Mesendoderm (in vitro differentiated cells): Measurements from ENCODE around the gene OR7A5. TPM values are rescaled to one million over a fixed set of nuclear protein-coding genes. Genes with fewer than 3 reads are reported as not detected.

Source experiments
- DNase-seq: peaks from one replicate; pipeline ENCODE4 v3.0.0; 2013
- H2AK5ac ChIP-seq: 2 replicates; pipeline ENCODE4 v1.6.1; 2013; ENCODE audit warnings: low read length, inconsistent platforms
- H2BK120ac ChIP-seq: 2 replicates; pipeline ENCODE4 v1.6.1; 2013; ENCODE audit warnings: low read depth, mild to moderate bottlenecking, low read length, moderate library complexity, mixed read lengths
- H2BK15ac ChIP-seq: replicated peaks from 2 replicates; pipeline ENCODE4 v1.6.1; 2013; ENCODE audit warnings: low read depth, mild to moderate bottlenecking, moderate library complexity
- H2BK5ac ChIP-seq: 2 replicates; pipeline ENCODE4 v1.6.1; 2013; ENCODE audit warnings: low read length, inconsistent platforms
- H3K18ac ChIP-seq: 2 replicates; pipeline ENCODE4 v1.6.1; 2013; ENCODE audit warnings: mild to moderate bottlenecking, low read length, mixed read lengths
- H3K23ac ChIP-seq: one replicate; pipeline ENCODE4 v1.6.1; 2013; ENCODE audit warnings: low read length
- H3K27ac ChIP-seq: 2 replicates; pipeline ENCODE4 v1.5.1; 2013; ENCODE audit warnings: low read depth, mild to moderate bottlenecking, inconsistent platforms, low read length, moderate library complexity
- H3K27me3 ChIP-seq: 2 replicates; pipeline ENCODE4 v1.6.1; 2013; ENCODE audit warnings: low read length, control low read depth, mild to moderate bottlenecking, inconsistent platforms; ENCODE audit not compliant: insufficient read depth, poor library complexity
- H3K36me3 ChIP-seq: 2 replicates; pipeline ENCODE4 v1.6.1; 2013; ENCODE audit warnings: low read length, inconsistent platforms; ENCODE audit not compliant: control insufficient read depth, insufficient read depth
- H3K4ac ChIP-seq: one replicate; pipeline ENCODE4 v1.6.1; 2013; ENCODE audit warnings: low read depth, mild to moderate bottlenecking, low read length, moderate library complexity
- H3K4me1 ChIP-seq: 2 replicates; pipeline ENCODE4 v1.6.1; 2013; ENCODE audit warnings: low read depth, low read length, inconsistent platforms; ENCODE audit not compliant: control insufficient read depth
- H3K4me2 ChIP-seq: 2 replicates; pipeline ENCODE4 v1.6.1; 2013; ENCODE audit warnings: low read length
- H3K4me3 ChIP-seq: 2 replicates; pipeline ENCODE4 v1.5.1; 2013; ENCODE audit warnings: mild to moderate bottlenecking, low read length
- H3K56ac ChIP-seq: one replicate; pipeline ENCODE4 v1.6.1; 2013; ENCODE audit warnings: low read length
- H3K79me1 ChIP-seq: 2 replicates; pipeline ENCODE4 v1.6.1; 2013; ENCODE audit warnings: low read length, inconsistent platforms
- H3K79me2 ChIP-seq: 2 replicates; pipeline ENCODE4 v1.6.1; 2013; ENCODE audit warnings: mild to moderate bottlenecking, low read length; ENCODE audit not compliant: control insufficient read depth, insufficient read depth
- H3K9ac ChIP-seq: 2 replicates; pipeline ENCODE4 v1.6.1; 2013; ENCODE audit warnings: low read length, inconsistent platforms
- H4K5ac ChIP-seq: one replicate; pipeline ENCODE4 v1.6.1; 2013; ENCODE audit warnings: low read length
- H4K8ac ChIP-seq: one replicate; pipeline ENCODE4 v1.6.1; 2013; ENCODE audit warnings: low read depth, mild to moderate bottlenecking, control low read depth, low read length, moderate library complexity
- WGBS: extraction: QIAGEN DNeasy Blood & Tissue Kit; methylation state at CpG from one replicate; pipeline ENCODE4 v1.1.7; 2013; ENCODE audit warnings: low lambda C conversion rate, missing lambda C conversion rate; ENCODE audit not compliant: insufficient coverage; ENCODE audit errors: extremely low coverage; 5-methylcytosine and 5-hydroxymethylcytosine counted together
- polyA plus RNA-seq, 2 experiments: library from polyadenylated mRNA; stranded (reverse); fragments of 200-250 nt; gene quantifications; one replicate each; pipeline ENCODE4 v1.2.3, GENCODE V29; 2013

Gene OR7A5
- polyA plus RNA-seq (2013, experiment 1 of 2) = not detected
- polyA plus RNA-seq (2013, experiment 2 of 2) = not detected

DNA sequence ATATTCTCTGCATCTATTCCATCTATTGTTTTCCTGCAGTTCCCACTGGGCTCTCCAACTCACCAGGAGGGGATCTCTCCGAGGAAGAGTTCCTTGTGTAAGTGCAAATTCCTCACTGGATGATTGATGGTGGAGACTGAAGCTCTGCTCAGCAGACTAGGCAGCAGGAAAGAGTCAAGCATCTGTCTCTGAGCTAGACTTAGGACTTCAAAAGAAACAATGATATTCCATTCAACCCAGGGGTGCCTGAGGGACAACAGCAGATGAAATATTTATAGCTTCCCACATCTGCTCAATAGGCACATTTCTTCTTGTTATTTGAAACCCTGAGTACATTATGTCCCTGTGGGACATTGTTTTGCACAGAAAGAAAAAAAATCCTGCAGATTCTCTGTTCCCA lies at the start of gene OR7A5, which contains the start of gene OR7C1:
TSS of gene OR7A5 (minus strand) at position 175 of the 400 bp plus-strand sequence. CDS start 6,944 bp downstream, outside the sequence.
TSS of gene OR7C1 (minus strand) at position 175 of the 400 bp plus-strand sequence. CDS start 35,049 bp downstream, outside the sequence.
- no peaks in the 10 kb centered on the region for H3K79me1 ChIP-seq
- no peak within 1 kb of the TSS for H2AK5ac ChIP-seq
- H3K23ac ChIP-seq = no peak within 1 kb of the TSS
- no CpG with 5 or more reads among the region's 1 CpG for WGBS
- no peaks in the 10 kb centered on the region for H3K79me2 ChIP-seq
- no peak within 1 kb of the TSS for H2BK120ac ChIP-seq
- H3K4ac ChIP-seq = no peak within 1 kb of the TSS
- H4K8ac ChIP-seq = no peak within 1 kb of the TSS
- H3K18ac ChIP-seq = no peak within 1 kb of the TSS
- H4K5ac ChIP-seq = no peak within 1 kb of the TSS
- H3K36me3 ChIP-seq = no peaks in the 10 kb centered on the region
- H3K27ac ChIP-seq = no peak within 1 kb of the TSS
- no peak within 1 kb of the TSS for H3K9ac ChIP-seq
- H3K4me2 ChIP-seq = no peak within 1 kb of the TSS
- H2BK15ac ChIP-seq = no peak within 1 kb of the TSS
- no peaks in the 10 kb centered on the region for H3K27me3 ChIP-seq
- no peak for DNase-seq
- no peak within 1 kb of the TSS for H2BK5ac ChIP-seq
- no peaks in the 10 kb centered on the region for H3K4me1 ChIP-seq
- no peak within 1 kb of the TSS for H3K56ac ChIP-seq
- no peak within 1 kb of the TSS for H3K4me3 ChIP-seq

DNA sequence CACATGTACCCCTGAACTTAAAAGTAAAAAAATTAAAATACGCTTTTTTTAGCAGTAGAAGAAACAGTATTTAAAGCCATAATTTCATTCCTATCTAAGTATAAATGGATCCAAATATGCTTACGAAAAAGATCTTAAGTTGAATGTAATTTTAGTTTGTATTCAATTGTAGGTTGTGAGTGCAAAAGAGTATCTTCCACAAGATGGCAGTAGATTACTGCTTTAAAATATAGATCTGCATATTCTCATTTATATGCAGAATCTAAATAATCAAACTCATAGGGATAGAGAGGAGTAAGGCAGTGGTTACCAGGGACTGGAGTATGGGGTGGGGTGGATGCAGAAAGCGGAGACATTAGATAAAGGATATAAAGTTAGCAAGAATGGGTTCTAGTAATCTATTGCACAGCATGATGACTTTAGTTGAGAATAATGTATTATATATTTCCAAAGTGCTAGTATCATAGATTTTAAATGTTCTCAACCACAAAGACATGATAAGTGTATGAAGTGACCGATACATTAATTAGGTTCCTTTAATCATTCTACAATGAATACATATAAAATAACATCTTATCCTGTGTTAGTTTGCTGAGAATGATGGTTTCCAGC lies 36.7 kb upstream of the OR7A5 start:
- H3K4me1 ChIP-seq = no peaks in the 10 kb centered on the region
- H3K4me2 ChIP-seq = no peak overlapping the region
- no peak overlapping the region for H3K18ac ChIP-seq
- DNase-seq = peak; percentile 0
- H3K79me1 ChIP-seq = no peaks in the 10 kb centered on the region
- H2BK5ac ChIP-seq = no peak overlapping the region
- no peak overlapping the region for H3K56ac ChIP-seq
- H3K79me2 ChIP-seq = no peaks in the 10 kb centered on the region
- H2BK15ac ChIP-seq = no peak overlapping the region
- H4K8ac ChIP-seq = no peak overlapping the region
- no peaks in the 10 kb centered on the region for H3K36me3 ChIP-seq
- no peaks in the 10 kb centered on the region for H3K27me3 ChIP-seq
- WGBS = no CpG with 5 or more reads among the region's 4 CpGs
- H3K4ac ChIP-seq = no peak overlapping the region
- H4K5ac ChIP-seq = no peak overlapping the region
- H3K9ac ChIP-seq = no peak overlapping the region
- no peak overlapping the region for H2AK5ac ChIP-seq
- H3K27ac ChIP-seq = no peak overlapping the region
- no peak overlapping the region for H3K23ac ChIP-seq
- no peak overlapping the region for H2BK120ac ChIP-seq
- H3K4me3 ChIP-seq = no peak overlapping the region

DNA sequence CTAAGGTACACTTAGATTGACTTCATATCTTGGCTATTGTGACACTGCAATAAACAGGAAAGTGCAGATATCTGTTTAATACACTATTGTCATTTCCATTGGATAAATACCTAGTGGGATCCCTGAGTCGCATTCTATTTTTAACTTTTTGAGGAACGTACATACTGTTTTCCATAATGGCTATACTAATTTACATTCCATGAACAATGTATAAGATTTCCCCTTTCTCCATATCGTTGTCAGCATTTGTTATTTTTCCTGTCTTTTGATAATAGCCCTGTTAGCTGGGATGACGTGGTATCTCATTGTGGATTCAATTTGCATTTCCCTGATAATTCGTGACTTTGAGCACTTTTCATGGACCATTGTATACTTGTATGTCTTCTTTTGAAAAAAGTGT lies 33.5 kb upstream of the OR7A5 start:
- H3K27me3 ChIP-seq = no peaks in the 10 kb centered on the region
- no peak overlapping the region for H3K23ac ChIP-seq
- H3K4me2 ChIP-seq = no peak overlapping the region
- no peak overlapping the region for H3K4ac ChIP-seq
- no peak overlapping the region for H3K4me3 ChIP-seq
- no peaks in the 10 kb centered on the region for H3K79me2 ChIP-seq
- no peak overlapping the region for H3K9ac ChIP-seq
- H3K56ac ChIP-seq = no peak overlapping the region
- H4K8ac ChIP-seq = no peak overlapping the region
- no peaks in the 10 kb centered on the region for H3K36me3 ChIP-seq
- H3K4me1 ChIP-seq = no peaks in the 10 kb centered on the region
- H2AK5ac ChIP-seq = no peak overlapping the region
- WGBS = no CpG with 5 or more reads among the region's 5 CpGs
- no peak overlapping the region for H4K5ac ChIP-seq
- DNase-seq = no peak
- H3K79me1 ChIP-seq = no peaks in the 10 kb centered on the region
- no peak overlapping the region for H2BK120ac ChIP-seq
- H3K27ac ChIP-seq = no peak overlapping the region
- no peak overlapping the region for H2BK5ac ChIP-seq
- H2BK15ac ChIP-seq = no peak overlapping the region
- H3K18ac ChIP-seq = no peak overlapping the region

DNA sequence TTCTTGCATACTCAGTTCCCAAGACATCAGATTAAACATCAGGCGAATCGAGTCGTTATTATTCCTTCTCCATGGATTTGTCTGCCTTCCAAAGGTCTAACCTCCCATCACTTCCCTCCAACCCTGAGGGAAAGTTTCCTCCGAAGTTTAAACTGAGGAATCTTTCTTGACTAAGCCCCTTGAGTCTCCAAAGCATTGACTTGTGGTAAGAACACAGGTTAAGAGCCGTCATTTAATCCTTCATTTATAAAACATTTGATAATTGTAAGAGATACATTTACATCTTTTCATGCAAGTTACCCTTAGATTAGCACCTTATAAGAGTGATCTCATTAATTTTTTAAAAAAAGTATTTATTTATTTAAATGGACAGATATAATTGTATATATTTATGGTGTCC lies 13.8 kb upstream of the OR7A5 start, which contains the start of gene OR7A10:
TSS of gene OR7A10 (minus strand) at position 101 of the 400 bp plus-strand sequence. CDS start 7,045 bp downstream, outside the sequence.
- DNase-seq = no peak
- H3K79me1 ChIP-seq = no peaks in the 10 kb centered on the region
- H2AK5ac ChIP-seq = no peak within 1 kb of the TSS
- no peak within 1 kb of the TSS for H3K4me3 ChIP-seq
- no peaks in the 10 kb centered on the region for H3K27me3 ChIP-seq
- H3K27ac ChIP-seq = no peak within 1 kb of the TSS
- no peak within 1 kb of the TSS for H2BK5ac ChIP-seq
- no peaks in the 10 kb centered on the region for H3K4me1 ChIP-seq
- no peaks in the 10 kb centered on the region for H3K36me3 ChIP-seq
- H4K8ac ChIP-seq = no peak within 1 kb of the TSS
- no peak within 1 kb of the TSS for H2BK15ac ChIP-seq
- H3K79me2 ChIP-seq = no peaks in the 10 kb centered on the region
- H3K4ac ChIP-seq = no peak within 1 kb of the TSS
- H3K56ac ChIP-seq = no peak within 1 kb of the TSS
- WGBS = no CpG with 5 or more reads among the region's 5 CpGs
- no peak within 1 kb of the TSS for H4K5ac ChIP-seq
- no peak within 1 kb of the TSS for H3K9ac ChIP-seq
- H3K18ac ChIP-seq = no peak within 1 kb of the TSS
- H3K4me2 ChIP-seq = no peak within 1 kb of the TSS
- no peak within 1 kb of the TSS for H2BK120ac ChIP-seq
- no peak within 1 kb of the TSS for H3K23ac ChIP-seq

DNA sequence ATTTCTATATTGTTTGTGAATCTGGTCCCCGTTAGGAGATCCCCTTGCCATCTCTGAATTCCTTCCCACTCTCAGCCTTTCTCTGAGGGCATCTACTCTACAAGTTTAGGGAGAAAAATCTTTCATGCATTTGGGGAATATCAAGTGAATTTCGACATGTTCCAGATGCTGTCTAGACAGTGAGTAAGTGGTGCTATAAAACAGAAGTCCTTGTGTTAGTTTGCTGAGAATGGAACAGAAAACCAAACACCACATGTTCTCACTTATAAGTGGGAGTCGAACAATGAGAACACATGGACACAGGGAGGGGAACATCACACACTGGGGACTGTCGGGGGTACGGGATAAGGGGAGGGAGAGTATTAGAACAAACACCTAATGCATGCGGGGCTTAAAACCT lies 8.6 kb upstream of the OR7A5 start:
- Histone ChIP-seq H2BK120ac (no peak overlapping the region), H3K4ac (no peak overlapping the region), H2BK15ac (no peak overlapping the region), H3K4me3 (no peak overlapping the region), H3K27ac (no peak overlapping the region), H3K23ac (no peak overlapping the region), H4K5ac (no peak overlapping the region), H3K9ac (no peak overlapping the region), H3K36me3 (no peaks in the 10 kb centered on the region), H3K4me2 (no peak overlapping the region), H3K79me1 (no peaks in the 10 kb centered on the region), H3K27me3 (no peaks in the 10 kb centered on the region), H3K79me2 (no peaks in the 10 kb centered on the region), H2AK5ac (no peak overlapping the region), H3K56ac (no peak overlapping the region), H3K18ac (no peak overlapping the region), H4K8ac (no peak overlapping the region), H3K4me1 (no peaks in the 10 kb centered on the region), H2BK5ac (no peak overlapping the region)
- no CpG with 5 or more reads among the region's 6 CpGs for WGBS
- DNase-seq = no peak

DNA sequence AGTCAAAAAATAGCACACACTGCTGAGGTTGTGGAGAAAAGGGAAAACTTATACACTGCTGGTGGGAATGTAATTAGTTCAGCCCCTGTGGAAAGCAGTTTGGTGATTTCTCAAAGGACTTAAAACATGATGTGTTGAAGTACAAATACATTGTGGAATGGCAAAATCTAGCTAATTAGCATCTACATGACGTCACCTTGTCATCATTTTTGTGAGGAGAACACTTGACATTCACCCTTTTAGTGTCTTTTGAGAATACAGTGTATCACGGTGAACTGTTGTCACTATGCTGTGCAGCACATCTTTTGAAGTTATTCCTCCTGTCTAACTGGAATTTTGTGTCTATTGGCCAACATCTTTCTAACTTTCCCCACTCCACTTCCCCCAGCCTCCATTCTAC lies 8.2 kb upstream of the OR7A5 start:
- H4K5ac ChIP-seq = no peak overlapping the region
- H3K27ac ChIP-seq = no peak overlapping the region
- DNase-seq = no peak
- H3K27me3 ChIP-seq = no peaks in the 10 kb centered on the region
- H3K79me2 ChIP-seq = no peaks in the 10 kb centered on the region
- no peaks in the 10 kb centered on the region for H3K36me3 ChIP-seq
- H2BK120ac ChIP-seq = no peak overlapping the region
- no peak overlapping the region for H3K23ac ChIP-seq
- H3K4ac ChIP-seq = no peak overlapping the region
- no peaks in the 10 kb centered on the region for H3K4me1 ChIP-seq
- no peaks in the 10 kb centered on the region for H3K79me1 ChIP-seq
- H3K18ac ChIP-seq = no peak overlapping the region
- H3K9ac ChIP-seq = no peak overlapping the region
- H2AK5ac ChIP-seq = no peak overlapping the region
- no peak overlapping the region for H3K56ac ChIP-seq
- no peak overlapping the region for H4K8ac ChIP-seq
- H2BK5ac ChIP-seq = no peak overlapping the region
- no CpG with 5 or more reads among the region's 2 CpGs for WGBS
- no peak overlapping the region for H3K4me3 ChIP-seq
- H2BK15ac ChIP-seq = no peak overlapping the region
- H3K4me2 ChIP-seq = no peak overlapping the region
